ENCODE measurements around the gene FAM117B.

DNA sequence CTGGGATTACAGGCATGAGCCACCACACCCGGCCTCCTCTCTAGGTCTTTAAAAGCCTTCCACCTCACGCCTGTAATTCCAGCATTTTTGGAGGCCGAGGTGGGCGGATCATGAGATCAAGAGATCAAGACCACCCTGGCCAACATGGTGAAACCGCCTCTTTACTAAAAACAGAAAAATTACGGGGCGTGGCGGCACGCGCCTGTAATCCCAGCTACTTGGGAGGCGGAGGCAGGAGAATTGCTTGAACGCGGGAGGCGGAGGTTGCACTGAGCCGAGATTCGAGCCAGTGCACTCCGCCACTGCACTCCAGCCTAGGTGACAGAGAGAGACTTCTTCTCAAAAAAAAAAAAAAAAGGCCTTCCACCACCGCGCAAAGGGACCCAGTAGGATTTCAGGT is 1.3 kb upstream of the FAM117B start:
- TF ChIP-seq POLR2A (IDR thresholded peaks at IDR 0.05) (no peak), POLR2AphosphoS5 (IDR thresholded peaks at IDR 0.05) (no peak)
- TF ChIP-seq, protein P1, sequence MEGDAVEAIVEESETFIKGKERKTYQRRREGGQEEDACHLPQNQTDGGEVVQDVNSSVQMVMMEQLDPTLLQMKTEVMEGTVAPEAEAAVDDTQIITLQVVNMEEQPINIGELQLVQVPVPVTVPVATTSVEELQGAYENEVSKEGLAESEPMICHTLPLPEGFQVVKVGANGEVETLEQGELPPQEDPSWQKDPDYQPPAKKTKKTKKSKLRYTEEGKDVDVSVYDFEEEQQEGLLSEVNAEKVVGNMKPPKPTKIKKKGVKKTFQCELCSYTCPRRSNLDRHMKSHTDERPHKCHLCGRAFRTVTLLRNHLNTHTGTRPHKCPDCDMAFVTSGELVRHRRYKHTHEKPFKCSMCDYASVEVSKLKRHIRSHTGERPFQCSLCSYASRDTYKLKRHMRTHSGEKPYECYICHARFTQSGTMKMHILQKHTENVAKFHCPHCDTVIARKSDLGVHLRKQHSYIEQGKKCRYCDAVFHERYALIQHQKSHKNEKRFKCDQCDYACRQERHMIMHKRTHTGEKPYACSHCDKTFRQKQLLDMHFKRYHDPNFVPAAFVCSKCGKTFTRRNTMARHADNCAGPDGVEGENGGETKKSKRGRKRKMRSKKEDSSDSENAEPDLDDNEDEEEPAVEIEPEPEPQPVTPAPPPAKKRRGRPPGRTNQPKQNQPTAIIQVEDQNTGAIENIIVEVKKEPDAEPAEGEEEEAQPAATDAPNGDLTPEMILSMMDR (IDR thresholded peaks at IDR 0.05) = no peak

All from sigmoid colon (tissue), 4 donors.